AG08396 (cell line): ENCODE measurements around the gene FAM241B.

Experiments used
- DNase-seq: peaks from one replicate; pipeline ENCODE4 v3.0.0; 2012; ENCODE audit warnings: low spot score, mixed read lengths

FAM241B gene

GRCh38 chr10:69649786-69650550 is 19.9 kb downstream of the FAM241B start:
- DNase-seq = no peak

DNA sequence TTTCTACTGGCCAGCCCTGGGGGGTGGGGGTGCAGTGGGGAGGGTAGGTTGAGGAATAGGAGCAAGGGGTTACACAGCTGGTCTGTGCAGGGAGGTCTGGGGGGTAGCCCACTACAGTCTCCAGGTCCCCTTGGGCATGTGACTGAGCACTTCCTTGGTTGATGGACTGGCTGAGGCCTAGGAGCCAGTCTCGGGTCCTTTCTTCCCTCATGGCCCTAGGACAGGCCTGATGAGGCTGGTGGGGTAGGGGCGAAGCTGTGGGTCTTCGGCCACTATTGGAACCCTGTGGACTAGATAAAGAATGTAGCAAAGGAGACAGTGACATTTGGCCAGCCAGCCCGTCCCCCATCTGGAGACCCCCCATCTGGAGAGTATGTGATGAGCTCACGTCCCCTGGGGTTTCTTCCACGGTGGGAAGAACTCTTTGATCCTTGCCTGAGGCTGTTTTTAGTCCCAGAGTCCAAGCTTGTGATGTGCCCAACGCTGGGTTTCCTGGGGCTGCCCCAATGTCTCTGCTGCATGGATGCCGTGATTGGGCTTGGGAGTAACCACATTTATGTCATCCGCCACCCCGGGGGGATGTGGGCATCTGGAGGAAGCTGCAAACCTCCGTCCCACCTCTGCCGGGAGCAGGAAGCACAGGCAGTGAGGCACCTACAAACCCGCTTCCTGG is 20.7 kb downstream of the FAM241B start:
- DNase-seq = no peak

DNA sequence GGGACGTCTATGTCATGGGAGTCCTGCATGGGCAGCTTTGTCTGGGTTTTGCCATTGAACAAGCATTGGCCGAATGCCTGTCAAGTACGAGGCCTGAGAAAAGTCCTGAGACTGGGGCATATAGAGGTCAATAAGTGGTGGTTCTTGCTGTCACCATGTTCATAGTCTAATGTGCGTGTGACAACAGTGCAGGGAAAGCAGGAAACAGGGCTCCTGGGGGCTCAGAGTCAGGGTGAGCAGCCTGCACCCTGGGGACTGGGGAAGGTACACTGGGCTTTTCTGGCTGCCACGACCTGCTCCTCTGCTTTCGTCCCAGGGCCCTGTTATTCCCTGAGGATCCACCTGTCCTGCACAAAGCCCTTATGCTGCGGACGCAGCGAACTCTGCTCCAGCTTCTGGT is 21.3 kb downstream of the FAM241B start:
- DNase-seq = no peak

- no peak for DNase-seq
Observed at GRCh38 chr10:69652111-69652856, 22.2 kb downstream of the FAM241B start.

- no peak for DNase-seq
Observed at GRCh38 chr10:69652857-69653199, 22.8 kb downstream of the FAM241B start.

- no peak for DNase-seq
Observed at GRCh38 chr10:69653561-69653960, 23.5 kb downstream of the FAM241B start.

DNA sequence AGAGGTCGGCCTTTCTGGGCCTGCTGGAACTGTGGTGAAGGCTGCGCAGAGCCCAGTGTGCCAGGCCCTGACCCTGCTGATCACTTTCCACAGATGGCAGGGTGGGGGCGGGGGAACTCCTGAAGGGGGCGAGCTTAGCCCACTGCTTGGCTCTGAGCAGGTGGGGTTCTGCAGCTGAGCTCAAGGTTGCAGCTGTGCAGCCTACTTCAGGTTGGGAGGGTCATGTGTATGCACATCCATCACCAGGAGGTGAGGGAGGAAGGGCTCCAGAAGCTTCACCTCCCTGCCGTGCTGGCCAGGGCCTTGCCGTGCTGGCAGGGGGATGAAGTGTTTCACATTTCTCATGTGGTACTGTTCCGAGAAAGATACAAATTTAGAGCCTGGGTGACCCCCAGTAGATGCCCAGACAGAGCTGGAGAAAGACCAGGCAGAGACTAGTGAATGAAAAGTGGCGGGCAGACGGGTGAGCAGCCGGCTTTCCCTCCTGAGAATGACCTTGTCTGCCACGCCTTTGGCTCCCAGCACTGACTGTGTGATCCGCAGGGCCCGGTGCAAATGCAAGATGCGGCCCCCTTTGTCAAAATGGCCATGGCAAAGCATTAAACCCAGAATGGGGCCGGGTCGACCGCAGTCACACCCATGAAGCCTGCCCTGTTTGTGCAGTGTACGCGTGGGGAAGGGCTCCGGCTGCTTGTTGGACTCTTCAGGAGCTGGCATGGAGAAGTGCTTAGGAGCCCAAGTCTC is 25.2 kb downstream of the FAM241B start:
- no peak for DNase-seq

DNA sequence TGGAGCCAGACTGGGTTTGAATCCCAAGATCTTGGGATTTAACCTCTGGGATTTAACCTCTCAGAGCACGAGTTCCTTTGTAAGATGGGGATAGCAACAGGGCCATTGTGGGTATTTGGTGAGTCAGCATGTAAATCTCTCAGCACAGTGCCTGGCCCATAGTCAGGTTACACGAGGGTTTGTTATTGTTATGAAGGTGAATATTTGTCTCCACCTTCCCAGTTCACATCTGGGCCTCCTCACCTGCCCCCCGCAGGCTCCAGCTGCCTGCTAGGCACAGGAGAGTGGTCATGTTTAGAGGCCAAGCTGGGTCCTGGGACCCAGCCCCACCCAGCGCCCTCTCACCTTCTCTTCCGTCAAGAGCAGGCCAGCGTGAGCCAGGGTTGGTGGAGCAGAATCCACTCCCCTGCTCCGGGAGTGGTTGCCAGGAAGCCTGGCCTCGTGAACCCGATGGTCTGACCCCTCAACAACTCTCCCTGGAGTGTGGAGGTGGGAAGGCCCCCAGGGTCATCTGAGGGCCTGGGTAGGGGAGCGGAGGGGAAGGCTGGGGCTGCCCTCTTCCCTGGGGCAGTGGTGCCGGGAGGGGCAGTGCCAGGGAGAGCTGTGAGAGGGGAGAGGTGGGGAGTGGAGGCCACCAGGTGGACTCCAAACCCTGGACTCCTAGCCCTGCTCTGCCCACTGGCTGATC is 26.0 kb downstream of the FAM241B start:
- DNase-seq = no peak

DNA sequence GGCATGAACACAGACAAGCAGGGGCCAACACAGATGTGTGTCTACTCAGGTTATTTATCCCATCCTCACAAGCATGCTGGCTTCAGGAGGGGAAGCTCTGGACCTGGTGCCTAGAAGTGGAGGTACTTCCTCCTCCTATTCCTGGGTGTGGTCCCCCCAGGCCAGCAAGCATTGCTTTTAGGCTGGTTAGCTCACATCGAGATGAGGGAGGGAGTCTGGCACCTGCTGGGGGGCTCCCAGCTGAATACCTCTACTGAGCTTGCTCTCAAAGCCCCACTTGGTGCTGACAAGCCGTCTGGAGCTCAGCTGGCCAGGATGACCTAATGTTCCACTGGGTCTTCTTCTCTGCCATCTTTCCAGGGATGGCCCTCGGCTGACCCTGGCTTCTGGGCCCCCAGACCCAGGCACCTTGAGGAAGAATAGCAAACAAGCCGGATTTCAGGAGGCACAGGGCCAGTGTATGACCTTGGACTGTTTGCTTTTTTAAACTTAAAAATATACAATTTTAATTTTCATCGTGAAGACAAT is 26.8 kb downstream of the FAM241B start:
- DNase-seq = no peak

DNA sequence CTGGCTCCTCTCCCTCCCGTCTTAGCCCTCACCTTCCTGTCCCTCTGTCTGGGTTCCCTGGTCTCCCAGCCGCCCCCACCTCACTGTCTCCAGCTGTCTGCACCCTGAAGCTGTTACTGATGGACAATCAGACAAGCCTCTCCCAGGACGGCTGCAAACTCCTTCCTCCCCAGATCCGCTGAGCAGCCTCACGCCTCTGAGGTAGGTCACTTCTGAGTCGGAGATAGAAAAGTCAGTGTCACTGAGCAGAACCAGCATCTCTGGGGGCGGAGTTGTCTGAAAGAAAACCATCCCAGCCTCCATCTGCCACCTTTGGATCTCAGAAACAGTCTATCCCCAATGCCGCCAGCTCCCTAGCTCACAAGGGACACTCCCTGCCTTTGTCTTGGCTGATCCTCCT is 27.4 kb downstream of the FAM241B start:
- no peak for DNase-seq

GRCh38 chr10:69657866-69658265 is 27.8 kb downstream of the FAM241B start:
- DNase-seq = no peak

DNA sequence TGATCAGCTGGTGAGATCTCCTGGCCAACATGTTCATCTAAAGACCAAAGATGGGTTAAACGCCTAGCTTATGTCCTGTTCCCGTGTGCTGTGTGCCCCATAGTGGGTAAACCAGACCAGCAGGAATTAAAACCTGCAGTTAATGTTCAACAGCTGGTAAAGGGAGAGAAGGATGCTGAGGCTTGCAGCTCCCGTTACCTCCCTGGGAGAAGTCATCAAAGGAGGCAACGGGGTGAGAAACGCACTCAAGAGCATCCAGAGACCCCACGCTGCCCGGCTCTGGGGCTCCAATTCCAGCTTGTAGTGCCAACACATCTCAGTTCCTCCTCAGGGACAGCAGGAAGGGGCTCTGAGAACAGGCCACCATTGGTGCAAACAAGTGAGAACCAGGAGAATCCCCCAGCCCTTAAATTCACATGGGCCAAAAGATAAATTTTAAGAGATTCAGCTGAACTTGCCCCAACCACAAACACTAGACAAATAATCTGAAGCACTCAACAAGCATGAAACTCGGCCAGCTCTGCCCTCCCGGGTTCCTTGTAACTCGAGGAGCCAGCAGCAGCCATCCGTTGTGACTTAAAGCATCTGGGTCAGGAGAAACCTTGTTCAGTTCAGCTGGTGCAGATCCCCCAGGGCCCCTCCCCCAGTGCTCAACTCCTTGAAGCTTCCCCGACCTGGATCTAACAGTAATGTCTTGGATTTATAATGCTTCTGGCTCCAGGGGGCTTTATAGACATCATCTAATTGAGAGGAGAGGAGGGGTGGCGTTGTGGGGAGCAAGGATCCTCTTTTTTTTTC is 29.4 kb downstream of the FAM241B start:
- no peak for DNase-seq

DNA sequence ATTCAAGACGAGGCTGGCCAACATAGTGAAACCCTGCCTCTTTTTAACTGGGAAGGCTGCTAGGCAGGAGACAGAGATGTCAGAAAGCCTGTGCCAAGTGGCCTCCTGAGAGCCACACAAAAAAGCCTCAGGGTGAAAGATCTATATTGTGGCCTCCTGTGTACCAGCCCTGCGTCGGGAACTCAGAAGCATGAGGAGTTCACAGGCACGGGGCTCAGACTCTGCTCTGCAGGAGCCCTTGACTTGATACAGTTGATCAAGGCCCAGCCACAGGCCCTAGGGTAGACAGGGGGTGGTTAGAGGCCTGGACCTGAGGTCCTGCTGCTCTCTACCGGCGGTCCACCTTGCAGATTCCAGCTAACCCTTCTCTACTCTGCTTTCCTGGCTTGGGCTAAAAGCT is 30.2 kb downstream of the FAM241B start:
- no peak for DNase-seq

DNA sequence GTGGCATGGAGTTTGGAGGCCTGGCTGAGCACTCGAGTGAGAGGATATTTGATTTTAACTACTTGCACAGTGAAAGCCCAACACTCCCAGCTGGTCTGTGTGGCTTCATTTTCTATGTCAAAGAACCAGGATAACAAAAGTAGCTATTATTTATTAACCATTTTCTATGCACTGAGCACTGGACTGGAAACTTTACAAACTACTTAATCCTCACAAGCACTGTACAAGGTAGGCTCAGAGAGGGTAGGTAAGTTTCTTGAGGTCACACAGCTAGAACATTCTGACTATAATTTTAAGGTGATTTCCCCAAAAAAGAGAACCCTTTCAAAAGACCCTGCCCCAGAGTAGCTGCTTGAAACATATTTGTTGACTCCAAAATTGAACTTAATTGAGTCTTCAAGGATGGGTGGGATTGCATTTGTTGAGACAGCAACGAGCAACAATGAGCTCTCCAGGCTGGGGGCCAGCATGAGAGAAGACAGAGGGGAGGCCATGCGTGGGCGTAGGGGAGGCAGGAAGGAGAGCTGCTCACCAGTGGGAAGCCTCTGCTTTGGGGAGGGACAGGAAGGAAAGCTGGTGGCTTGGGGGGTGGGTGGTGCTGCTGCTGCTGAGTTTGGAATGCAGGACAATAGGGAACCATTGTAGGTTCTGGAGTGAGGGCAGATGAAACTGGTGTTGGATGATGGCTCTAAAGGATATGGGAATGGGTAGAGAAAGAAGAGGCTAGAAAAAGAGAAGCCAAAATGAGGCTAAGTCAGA is 31.5 kb downstream of the FAM241B start:
- DNase-seq = no peak

- no peak for DNase-seq
Observed at GRCh38 chr10:69662173-69662877, 32.3 kb downstream of the FAM241B start.

DNA sequence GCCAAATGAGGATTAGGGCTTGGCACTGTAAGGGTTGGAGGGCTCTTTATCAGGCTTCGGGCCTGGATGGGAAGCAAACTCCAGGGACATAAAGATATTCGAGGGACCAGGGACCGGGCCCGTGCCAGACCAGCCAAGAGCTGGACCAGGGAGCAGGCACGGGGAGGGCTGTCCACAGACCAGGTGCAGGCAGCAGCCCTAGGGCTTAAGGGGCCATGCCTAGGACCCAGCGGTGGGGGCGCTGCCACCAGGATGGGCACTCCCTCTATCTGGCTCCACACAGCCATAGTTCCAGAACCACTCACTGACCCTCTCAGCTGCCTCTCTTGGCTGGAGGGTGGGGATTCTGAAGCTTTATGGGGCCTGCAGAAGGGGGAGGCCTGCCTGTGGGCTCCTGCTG is 32.9 kb downstream of the FAM241B start:
- no peak for DNase-seq

GRCh38 chr10:69663369-69663947 is 33.4 kb downstream of the FAM241B start:
- DNase-seq = no peak

DNA sequence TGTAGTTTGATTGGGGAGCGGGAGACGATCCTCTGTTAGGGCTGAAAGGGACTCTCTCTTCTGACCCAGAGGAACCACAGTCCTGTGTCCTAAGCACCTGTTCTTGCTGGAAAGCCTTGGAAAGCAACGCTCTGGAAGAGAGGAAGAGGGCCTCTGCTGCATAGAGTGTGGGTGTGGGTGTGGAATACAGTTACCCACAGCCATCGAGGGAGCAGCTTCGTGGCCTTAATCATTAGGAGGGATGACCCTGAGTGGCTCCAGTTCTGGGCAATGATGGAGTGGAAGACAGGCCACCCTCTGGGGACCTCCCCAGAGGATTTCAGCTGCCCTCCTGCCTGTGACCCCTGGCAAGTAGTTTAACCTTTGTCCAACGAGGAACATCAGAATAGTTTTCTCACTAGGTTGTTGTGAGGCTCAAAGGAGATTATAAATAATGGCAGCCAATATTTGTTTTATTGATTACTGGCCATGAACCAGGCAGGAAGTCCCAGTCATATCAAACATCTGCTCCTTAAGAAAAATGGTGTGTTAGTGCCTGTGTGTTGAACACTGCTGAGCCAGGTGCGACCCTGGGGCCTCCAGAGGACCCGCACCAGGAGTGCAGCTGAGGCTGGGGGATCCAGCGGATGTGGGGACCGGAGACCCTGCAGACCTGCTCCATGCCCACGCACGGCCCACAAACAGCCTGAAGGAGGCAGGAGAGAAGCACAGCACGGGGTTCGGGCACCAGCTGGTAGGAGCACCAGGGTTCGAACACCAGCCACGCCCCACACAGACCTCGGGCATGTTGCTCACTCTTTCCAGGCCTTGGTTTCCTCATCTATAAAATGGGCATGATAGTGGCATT is 35.6 kb downstream of the FAM241B start:
- DNase-seq = no peak
